ENCODE data around the gene B9D2. TPM values are rescaled to one million over a fixed set of nuclear protein-coding genes. Genes with fewer than 3 reads are reported as not detected.
"Not testable (repeated sequence)": the region's sequence is repeated elsewhere in the genome, so short reads cannot be mapped to it uniquely, and the experiment has no call there.

The B9D2 gene, protein sequence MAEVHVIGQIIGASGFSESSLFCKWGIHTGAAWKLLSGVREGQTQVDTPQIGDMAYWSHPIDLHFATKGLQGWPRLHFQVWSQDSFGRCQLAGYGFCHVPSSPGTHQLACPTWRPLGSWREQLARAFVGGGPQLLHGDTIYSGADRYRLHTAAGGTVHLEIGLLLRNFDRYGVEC
- 2.2 TPM for total RNA-seq (ENCODE audit: insufficient read depth, low replicate concordance)

GRCh38 chr19:41363753-41364523, at the start of gene B9D2:
Gene B9D2, minus strand, starts transcription at chr19:41364149. Its CDS starts 630 bp downstream, at chr19:41363519.
- peak; percentile 99 for DNase-seq (ENCODE audit: low spot score)

DNA sequence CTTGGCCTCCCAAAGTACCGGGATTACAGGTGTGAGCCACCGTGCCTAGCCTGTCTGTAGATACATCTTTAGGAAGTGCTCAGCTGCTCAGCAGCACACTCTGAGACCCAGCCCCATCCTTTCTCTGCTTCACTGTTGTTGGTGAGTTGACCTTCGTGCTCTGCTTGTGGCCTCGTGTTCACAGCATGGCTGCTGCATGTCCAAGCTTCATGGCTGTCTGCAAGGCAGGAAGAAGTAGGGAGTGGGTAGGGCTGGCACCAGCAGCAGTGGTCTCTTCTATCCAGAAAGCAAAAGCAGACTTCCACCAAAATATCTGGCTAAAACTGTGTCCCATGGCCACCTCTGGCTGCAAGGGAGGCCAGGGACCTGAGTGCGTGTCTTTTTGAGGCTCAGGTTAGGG, 49.0 kb upstream of the B9D2 start:
- no peak for DNase-seq (ENCODE audit: low spot score)

- no peak for DNase-seq (ENCODE audit: low spot score)
Measured at GRCh38 chr19:41411968-41412265, 48.0 kb upstream of the B9D2 start.

- DNase-seq (ENCODE audit: low spot score) = no peak
Measured at GRCh38 chr19:41411100-41411967, 47.4 kb upstream of the B9D2 start.

GRCh38 chr19:41410336-41411054, 46.5 kb upstream of the B9D2 start:
- DNase-seq (ENCODE audit: low spot score) = no peak

DNA sequence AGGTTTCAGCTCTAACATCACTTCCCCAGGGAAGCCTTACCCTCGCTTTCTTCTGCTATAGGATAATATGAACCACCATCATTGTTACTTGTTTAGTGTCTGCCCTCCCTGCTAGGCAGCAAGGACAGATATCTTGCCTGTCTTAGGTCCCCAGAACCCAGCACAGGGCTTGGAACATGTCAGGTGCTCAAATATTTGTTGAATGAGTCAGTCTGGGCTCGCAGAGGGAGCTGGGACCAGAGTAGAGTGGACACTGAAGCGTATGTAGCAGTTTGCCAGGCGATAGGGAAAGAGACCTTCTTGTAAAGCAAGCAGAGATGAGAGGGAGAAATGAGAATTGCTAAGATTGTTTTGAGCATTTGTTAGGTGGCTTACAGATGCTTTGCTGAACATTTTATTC, 45.3 kb upstream of the B9D2 start:
- no peak for DNase-seq (ENCODE audit: low spot score)

DNA sequence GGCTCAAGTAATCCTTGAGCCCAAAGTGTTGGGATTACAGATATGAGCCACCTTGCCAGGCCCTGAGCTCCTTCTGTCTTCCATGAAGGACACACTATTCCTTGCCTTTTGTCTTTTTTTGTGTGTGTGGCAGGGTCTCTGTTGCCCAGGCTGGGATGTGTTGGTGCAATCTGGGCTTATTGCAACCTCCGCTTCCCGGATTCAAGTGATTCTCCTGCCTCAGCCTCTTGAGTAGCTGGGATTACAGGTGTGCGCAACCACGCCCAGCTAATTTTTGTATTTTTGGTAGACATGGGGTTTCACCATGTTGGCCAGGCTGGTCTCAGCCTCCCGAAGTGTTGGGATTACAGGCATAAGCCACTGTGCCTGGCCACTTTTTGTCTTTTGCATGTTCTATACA, 44.9 kb upstream of the B9D2 start:
- not testable (repeated sequence) for DNase-seq (ENCODE audit: low spot score)

DNA sequence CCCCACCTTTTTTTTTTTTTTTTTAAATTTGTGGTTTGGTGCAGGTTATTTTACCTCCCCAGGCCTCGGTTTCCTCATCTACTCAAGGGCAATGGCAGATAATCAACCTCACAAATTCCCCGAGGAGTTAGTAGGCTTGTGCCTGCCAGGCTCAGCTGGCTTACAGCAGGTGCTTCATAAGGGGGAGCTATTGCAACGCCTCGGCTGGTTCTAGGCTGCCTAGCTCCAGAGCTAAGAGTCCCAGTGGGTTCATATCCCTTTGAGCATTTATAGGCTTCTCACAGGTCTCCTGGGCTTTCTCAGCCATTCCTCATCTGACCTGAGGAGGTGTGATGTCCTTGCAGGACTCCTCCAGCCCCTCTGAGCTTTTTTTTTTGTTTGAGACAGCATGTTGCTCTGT, 44.3 kb upstream of the B9D2 start:
- DNase-seq (ENCODE audit: low spot score) = no peak

GRCh38 chr19:41407271-41407670, 43.3 kb upstream of the B9D2 start:
- DNase-seq (ENCODE audit: low spot score) = no peak

DNA sequence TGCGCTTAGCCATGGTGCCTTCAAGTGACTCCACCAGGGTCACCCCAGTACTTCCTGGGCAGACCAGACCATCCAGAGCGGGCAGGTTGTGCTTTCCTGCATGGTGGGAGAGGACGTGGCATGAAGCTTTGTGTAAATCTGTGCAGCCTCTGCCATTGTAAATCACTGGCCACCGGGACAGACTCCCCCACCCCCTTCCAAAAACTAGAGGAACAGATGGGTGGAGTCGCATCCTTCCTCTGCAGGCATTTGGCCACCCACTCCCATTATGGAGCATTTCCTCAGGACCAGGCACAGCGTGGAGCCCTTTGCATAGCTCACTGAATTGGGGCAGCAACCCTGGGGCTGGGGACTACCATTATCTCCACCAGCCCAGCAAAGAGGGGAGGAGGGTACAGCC, 41.8 kb upstream of the B9D2 start:
- no peak for DNase-seq (ENCODE audit: low spot score)

DNA sequence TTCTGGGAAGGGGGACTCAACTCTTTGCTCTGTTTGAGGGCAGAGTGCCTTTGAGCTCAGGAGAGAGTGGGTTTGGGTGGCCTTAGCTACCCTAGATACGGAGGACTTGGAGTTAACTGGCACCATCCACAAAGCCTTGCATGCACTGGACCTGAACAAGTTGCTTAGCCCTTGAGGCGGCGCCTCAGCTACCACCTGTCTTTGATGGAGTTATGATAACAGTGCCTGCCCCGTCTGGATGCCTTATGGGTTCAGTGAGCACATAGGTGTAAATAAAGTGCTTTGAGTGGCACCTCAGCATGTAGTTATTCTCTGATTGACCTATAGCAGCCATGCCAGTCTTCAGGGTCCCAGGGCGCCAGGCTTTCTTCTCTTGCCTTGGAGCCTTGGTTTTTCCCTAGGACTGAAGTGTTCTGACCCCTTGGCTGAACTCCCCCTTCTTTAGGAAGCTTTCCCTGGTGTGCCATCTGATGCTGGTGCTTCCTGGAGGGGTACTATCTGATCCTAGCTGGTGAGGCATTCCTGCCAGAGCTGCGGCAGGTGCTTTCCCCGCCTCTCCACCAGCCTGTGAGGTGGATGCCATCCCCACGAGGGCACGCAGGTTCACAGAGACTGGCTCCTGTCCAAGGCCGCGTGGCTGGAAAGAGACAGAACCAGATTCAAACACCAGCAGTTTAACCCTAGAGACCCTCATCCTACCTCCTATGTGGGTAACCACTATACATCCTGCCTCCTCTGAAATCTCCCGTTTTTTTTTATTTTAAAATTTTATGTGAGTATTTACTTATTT, 39.4 kb upstream of the B9D2 start:
- DNase-seq (ENCODE audit: low spot score) = no peak

GRCh38 chr19:41402010-41402409, 38.1 kb upstream of the B9D2 start:
- DNase-seq (ENCODE audit: low spot score) = no peak

DNA sequence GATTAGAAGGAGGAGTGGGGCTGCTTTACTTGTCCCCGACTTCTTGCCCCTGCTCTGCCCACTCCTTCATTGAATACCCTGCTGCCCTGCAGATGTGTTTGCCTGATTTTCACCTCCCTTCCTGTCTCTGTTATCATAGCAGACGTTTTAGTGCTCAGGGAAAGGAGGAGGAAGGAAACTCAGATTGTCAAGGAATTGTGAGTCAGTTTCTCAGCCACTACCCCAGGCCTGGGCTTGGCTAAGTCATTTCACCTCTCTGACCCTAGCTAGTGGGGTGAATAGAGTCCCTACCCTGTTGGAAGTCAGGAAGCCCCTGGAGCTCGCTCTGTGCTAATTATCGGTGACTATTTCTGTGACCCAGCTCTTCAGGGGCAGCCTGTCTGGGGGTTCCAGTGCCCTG, 37.5 kb upstream of the B9D2 start:
- DNase-seq (ENCODE audit: low spot score) = no peak

GRCh38 chr19:41399525-41399924, 35.6 kb upstream of the B9D2 start:
- no peak for DNase-seq (ENCODE audit: low spot score)

- DNase-seq (ENCODE audit: low spot score) = no peak
Measured at GRCh38 chr19:41399091-41399490, 35.1 kb upstream of the B9D2 start.

GRCh38 chr19:41398598-41398997, 34.6 kb upstream of the B9D2 start:
- no peak for DNase-seq (ENCODE audit: low spot score)

GRCh38 chr19:41398050-41398418, 34.1 kb upstream of the B9D2 start:
- DNase-seq (ENCODE audit: low spot score) = no peak

GRCh38 chr19:41397086-41398049, 33.4 kb upstream of the B9D2 start, which contains the start of the genes BCKDHA and EXOSC5:
Gene BCKDHA, plus strand, starts transcription at chr19:41397818. Its CDS starts 10 bp downstream, at chr19:41397828.
Gene EXOSC5, minus strand, starts transcription at chr19:41397359. Its CDS starts 31 bp downstream, at chr19:41397328.
- peak; percentile 100 for DNase-seq (ENCODE audit: low spot score)

DNA sequence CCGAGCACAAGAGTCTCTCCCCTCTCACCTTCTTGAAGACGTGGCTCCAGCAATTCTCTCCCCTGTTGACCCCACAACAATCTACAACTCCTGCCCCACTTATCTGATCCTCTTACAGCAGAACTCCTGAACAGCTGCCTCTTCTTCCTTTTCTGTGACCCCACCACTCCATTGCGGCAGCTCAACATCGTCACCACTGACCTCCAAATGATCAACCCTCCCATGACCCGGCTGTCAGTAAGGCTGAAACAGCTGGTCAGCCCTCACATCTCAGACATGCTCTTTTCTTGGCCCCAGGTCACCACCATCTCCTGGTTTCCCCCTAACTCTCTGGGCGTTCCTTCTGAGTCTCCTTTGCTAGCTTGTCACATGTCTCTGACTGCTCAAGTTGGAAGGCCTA, 31.4 kb upstream of the B9D2 start:
- no peak for DNase-seq (ENCODE audit: low spot score)

DNA sequence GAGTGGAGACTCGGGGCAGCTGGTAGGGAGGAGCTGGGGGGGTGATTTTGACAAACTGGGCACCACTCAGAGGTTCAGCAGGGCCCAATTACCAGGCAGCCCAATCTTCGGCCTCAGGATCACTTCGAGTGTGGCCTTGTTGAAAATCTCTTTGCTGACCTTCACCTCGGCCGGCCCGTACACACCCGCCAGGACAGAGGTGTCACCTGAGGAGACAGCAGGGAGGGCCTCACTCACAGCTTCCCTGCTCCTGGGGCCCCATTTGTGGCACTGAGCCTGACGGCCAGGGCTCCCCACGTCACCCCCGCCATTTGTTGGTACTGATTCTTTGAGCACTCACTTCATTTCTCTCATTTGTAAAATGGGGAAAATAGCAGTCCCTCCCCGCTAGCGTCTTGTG, 28.8 kb upstream of the B9D2 start:
- DNase-seq (ENCODE audit: low spot score) = no peak

All from umbilical cord (tissue), 2 donors.